ENCODE data around the gene SEMA5A. TPM values are rescaled to one million over a fixed set of nuclear protein-coding genes. Genes with fewer than 3 reads are reported as not detected.

Gene SEMA5A
- total RNA-seq, 1 donor from 2014 or later: 189 TPM

DNA sequence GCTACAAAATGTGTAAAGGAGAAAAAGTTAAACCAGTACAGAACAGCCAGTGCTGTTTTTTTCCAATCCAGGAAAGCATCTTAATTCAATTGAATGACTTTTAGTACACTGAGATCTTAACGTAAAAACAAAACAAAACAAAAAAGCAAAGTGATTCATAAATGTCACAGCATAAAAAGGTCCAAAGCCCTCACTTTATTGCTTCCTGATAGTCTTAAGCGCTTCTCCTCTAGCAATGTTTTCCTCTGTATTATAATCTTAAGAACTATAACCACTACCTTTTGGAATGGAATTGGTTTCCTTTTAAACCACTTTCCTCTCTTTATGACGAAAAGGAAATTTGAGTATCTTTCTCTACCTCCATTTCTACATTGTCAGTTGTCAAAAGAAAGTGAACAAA is 91.4 kb downstream of the SEMA5A start:
- Mint-ChIP-seq H3K4me1 (ENCODE audit: unreplicated experiment) (peaks cover 39% of the 10 kb centered on the region), H3K27me3 (ENCODE audit: unreplicated experiment) (peaks cover 3% of the 10 kb centered on the region), H3K27ac (ENCODE audit: unreplicated experiment) (no peak overlapping the region), H3K4me3 (ENCODE audit: unreplicated experiment) (no peak overlapping the region), H3K9me3 (ENCODE audit: unreplicated experiment) (no peaks in the 10 kb centered on the region), H3K36me3 (ENCODE audit: unreplicated experiment) (peaks cover 32% of the 10 kb centered on the region)
- DNase-seq (ENCODE audit: extremely low spot score, unreplicated experiment): no peak
- TF ChIP-seq, protein P1, sequence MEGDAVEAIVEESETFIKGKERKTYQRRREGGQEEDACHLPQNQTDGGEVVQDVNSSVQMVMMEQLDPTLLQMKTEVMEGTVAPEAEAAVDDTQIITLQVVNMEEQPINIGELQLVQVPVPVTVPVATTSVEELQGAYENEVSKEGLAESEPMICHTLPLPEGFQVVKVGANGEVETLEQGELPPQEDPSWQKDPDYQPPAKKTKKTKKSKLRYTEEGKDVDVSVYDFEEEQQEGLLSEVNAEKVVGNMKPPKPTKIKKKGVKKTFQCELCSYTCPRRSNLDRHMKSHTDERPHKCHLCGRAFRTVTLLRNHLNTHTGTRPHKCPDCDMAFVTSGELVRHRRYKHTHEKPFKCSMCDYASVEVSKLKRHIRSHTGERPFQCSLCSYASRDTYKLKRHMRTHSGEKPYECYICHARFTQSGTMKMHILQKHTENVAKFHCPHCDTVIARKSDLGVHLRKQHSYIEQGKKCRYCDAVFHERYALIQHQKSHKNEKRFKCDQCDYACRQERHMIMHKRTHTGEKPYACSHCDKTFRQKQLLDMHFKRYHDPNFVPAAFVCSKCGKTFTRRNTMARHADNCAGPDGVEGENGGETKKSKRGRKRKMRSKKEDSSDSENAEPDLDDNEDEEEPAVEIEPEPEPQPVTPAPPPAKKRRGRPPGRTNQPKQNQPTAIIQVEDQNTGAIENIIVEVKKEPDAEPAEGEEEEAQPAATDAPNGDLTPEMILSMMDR (IDR thresholded peaks at IDR 0.05): no peak

DNA sequence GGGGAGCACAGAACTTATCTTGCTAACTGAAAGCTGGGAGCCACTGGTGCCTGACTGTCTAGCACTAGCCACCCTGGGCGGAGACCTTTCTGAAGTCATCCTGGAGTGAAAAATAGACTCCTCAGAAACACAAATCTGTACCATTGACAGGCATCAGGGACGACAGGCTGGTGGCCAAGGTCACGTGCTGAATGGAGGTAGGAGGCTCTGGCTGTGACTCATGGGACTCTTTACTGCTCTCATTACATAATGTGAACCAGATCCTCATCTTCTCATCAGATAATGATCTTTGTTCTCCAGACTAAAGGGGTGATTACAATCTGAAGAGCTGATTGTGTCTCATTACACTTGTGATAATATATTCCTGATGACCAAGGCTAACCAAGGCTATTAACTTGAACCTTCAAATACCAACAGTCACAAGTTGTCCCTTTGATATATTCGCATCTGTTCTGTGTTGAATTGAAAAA is 91.8 kb downstream of the SEMA5A start:
- Mint-ChIP-seq H3K36me3 (ENCODE audit: unreplicated experiment) (peaks cover 35% of the 10 kb centered on the region), H3K27ac (ENCODE audit: unreplicated experiment) (no peak overlapping the region), H3K4me1 (ENCODE audit: unreplicated experiment) (peaks cover 39% of the 10 kb centered on the region), H3K9me3 (ENCODE audit: unreplicated experiment) (no peaks in the 10 kb centered on the region), H3K4me3 (ENCODE audit: unreplicated experiment) (no peak overlapping the region), H3K27me3 (ENCODE audit: unreplicated experiment) (peaks cover 3% of the 10 kb centered on the region)
- no peak for DNase-seq (ENCODE audit: extremely low spot score, unreplicated experiment)
- TF ChIP-seq, protein P1 (IDR thresholded peaks at IDR 0.05): no peak

- no peak overlapping the region for H3K27ac Mint-ChIP-seq (ENCODE audit: unreplicated experiment)
- peaks cover 39% of the 10 kb centered on the region for H3K4me1 Mint-ChIP-seq (ENCODE audit: unreplicated experiment)
- no peak for DNase-seq (ENCODE audit: extremely low spot score, unreplicated experiment)
- TF ChIP-seq, protein P1 (IDR thresholded peaks at IDR 0.05): no peak
- no peaks in the 10 kb centered on the region for H3K9me3 Mint-ChIP-seq (ENCODE audit: unreplicated experiment)
- H3K27me3 Mint-ChIP-seq (ENCODE audit: unreplicated experiment): peaks cover 3% of the 10 kb centered on the region
- H3K4me3 Mint-ChIP-seq (ENCODE audit: unreplicated experiment): no peak overlapping the region
- H3K36me3 Mint-ChIP-seq (ENCODE audit: unreplicated experiment): peaks cover 40% of the 10 kb centered on the region
Measured at GRCh38 chr5:9453480-9454011, 92.3 kb downstream of the SEMA5A start.

DNA sequence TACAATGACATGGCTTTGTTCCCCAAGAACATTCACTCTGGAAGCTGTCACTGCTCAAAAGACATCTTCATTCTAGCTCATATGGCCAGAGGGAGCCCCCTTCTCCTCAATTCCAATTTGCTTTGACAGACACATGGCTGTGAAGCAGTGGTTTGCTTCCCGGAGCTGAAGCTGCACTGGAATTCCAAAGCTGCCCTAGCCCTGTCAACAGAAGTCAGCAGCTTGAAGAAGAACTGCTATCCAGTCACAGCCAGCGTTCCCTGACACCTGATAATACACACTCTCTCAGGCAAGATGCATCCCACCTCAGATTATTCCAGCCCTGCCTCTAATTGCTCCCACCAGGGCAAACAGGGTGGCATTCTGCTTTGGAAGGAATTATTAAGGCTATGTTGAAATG is 93.7 kb downstream of the SEMA5A start:
- Mint-ChIP-seq H3K36me3 (ENCODE audit: unreplicated experiment) (peaks cover 42% of the 10 kb centered on the region), H3K4me3 (ENCODE audit: unreplicated experiment) (no peak overlapping the region), H3K27me3 (ENCODE audit: unreplicated experiment) (peaks cover 3% of the 10 kb centered on the region), H3K4me1 (ENCODE audit: unreplicated experiment) (peaks cover 48% of the 10 kb centered on the region), H3K27ac (ENCODE audit: unreplicated experiment) (no peak overlapping the region), H3K9me3 (ENCODE audit: unreplicated experiment) (no peaks in the 10 kb centered on the region)
- no peak for DNase-seq (ENCODE audit: extremely low spot score, unreplicated experiment)
- TF ChIP-seq, protein P1 (IDR thresholded peaks at IDR 0.05): no peak

- peaks cover 3% of the 10 kb centered on the region for H3K27me3 Mint-ChIP-seq (ENCODE audit: unreplicated experiment)
- H3K36me3 Mint-ChIP-seq (ENCODE audit: unreplicated experiment): peaks cover 42% of the 10 kb centered on the region
- H3K4me1 Mint-ChIP-seq (ENCODE audit: unreplicated experiment): peaks cover 47% of the 10 kb centered on the region
- no peak for DNase-seq (ENCODE audit: extremely low spot score, unreplicated experiment)
- no peak overlapping the region for H3K4me3 Mint-ChIP-seq (ENCODE audit: unreplicated experiment)
- H3K27ac Mint-ChIP-seq (ENCODE audit: unreplicated experiment): no peak overlapping the region
- H3K9me3 Mint-ChIP-seq (ENCODE audit: unreplicated experiment): no peaks in the 10 kb centered on the region
- TF ChIP-seq, protein P1 (IDR thresholded peaks at IDR 0.05): no peak
Measured at GRCh38 chr5:9451037-9451436, 94.8 kb downstream of the SEMA5A start.
